GM19452 (cell line): ENCODE measurements around the gene PAX2.

Source experiments
- ATAC-seq: cut with Tn5 transposase; IDR thresholded peaks from one replicate; pipeline ENCODE4 v1.9.1; 2021; ENCODE audit not compliant: unreplicated experiment

PAX2 gene

GRCh38 chr10:100750291-100751210 is 5.2 kb downstream of the PAX2 start:
- ATAC-seq = no peak

- no peak for ATAC-seq
These were observed 6.0 kb downstream of the PAX2 start for GRCh38 chr10:100751211-100751933.

DNA sequence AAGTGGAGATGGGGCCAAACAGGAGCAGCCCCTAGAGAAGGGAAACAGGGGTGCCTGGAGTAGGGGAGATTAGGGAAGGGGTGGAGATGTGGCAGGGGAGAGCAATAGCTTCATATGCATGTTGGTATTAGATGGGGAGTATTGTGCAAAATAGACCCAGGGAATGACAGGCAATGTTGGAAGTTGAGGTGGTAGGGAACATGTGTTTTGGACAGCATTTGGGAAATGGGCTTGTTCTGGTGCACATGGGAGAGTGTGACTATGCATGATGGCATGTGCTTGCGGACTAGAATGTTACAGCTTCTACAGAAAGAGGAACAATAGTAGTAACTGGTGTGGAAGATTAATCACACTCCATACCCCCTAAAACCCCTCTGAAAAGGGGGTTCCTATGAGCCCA is 10.4 kb downstream of the PAX2 start:
- ATAC-seq = no peak

- ATAC-seq = no peak
These were observed 13.9 kb downstream of the PAX2 start for GRCh38 chr10:100759331-100759730.

GRCh38 chr10:100760726-100761125 is 15.3 kb downstream of the PAX2 start:
- no peak for ATAC-seq

- ATAC-seq = no peak
These were observed 15.8 kb downstream of the PAX2 start for GRCh38 chr10:100761191-100761590.

DNA sequence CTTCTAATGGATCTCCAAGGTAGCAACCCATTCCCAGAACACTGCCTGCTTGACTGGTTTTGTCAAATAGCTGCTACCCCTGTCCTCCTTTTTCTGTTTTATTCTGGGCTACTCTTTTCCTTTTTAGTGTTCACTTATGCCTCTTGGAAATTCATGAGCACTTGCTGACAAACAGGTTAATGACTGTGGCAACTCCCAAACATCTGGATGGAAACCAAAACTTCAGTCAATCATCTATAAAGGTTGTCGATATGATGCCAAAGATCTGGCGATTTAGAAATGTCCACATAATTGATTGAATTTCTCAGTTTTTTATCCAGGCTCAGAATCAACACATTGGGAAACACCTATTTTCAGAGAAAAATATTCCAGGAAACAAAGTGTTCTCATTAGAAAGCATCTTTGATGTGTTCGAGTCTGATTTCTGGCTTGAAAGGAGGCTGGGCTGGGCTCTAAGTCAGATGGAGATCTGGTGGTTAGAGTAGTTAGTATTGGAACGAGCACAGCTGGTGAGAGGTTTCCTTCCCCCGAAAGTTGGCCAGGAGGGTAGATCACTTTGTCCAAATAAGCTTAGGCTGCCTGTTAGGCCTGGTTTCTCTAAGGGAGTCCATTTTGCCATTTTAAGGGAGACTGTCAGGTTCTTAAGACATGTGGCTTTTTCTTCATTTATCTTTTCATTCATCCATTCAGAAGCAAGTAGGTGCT is 17.8 kb downstream of the PAX2 start:
- ATAC-seq = no peak

- ATAC-seq = no peak
These were observed 21.5 kb downstream of the PAX2 start for GRCh38 chr10:100766693-100767421.

DNA sequence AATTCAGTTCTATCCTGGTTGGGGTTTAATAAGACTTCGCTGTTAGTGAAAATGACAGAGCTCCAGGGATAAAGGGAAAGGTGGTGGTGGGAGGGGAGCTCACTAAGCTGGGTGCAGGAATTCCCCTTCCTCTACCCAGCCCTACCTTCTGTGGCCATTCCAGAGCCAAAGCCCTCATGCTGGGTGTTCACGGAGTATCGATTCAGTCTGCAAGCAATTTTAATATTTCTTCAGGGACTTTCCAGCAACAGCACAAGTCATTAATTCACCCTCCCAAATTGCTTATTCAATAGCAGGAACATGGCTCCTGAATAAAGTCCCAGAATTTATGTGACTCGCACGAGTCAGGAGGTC is 22.0 kb downstream of the PAX2 start:
- no peak for ATAC-seq

GRCh38 chr10:100769481-100769880 is 24.1 kb downstream of the PAX2 start:
- no peak for ATAC-seq

DNA sequence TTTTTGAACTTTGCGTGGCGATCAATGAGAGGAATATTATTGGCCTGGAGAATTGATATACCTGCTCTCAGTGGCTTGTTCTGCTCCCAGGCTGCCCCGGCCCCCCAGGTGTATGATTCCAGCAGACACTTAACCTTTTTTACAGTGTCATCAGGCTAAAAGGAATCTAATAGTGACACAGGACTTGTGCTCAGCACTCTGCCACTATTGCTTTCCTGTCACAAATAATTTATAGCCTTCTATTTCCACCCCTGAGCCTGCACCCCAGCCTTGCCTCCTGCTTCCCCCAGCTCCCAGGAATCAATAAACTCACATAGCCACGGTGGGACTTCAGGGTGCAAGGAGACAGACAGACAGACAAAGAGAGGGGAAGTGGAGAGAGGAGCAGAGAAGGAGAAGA is 28.3 kb downstream of the PAX2 start:
- ATAC-seq = no peak

- no peak for ATAC-seq
These were observed 28.8 kb downstream of the PAX2 start for GRCh38 chr10:100774223-100774622.

GRCh38 chr10:100774876-100775275 is 29.5 kb downstream of the PAX2 start:
- ATAC-seq = no peak

GRCh38 chr10:100775386-100775785 is 30.0 kb downstream of the PAX2 start:
- ATAC-seq = no peak

DNA sequence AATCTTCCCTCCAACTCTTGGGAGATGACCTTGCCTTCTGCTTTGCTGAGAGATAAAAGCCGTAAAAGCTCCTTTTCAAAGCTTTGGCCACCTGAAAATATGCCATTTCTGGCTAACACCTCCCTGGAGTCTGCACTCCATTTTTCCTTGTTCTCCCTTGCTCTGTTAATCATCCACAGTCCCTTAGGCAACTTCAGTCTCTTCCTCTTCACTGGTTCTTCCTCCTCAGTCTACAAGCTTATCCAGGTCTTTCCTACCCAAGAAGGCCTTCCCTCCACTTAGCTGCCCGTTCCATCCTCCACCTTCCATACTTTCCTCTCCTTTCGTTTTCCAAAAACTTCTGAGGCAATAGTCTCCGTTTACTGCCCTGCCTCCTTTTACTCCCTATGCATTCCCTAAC is 30.5 kb downstream of the PAX2 start:
- no peak for ATAC-seq

- no peak for ATAC-seq
These were observed 31.3 kb downstream of the PAX2 start for GRCh38 chr10:100776671-100777070.

- ATAC-seq = no peak
These were observed 33.9 kb downstream of the PAX2 start for GRCh38 chr10:100779329-100779728.

- no peak for ATAC-seq
These were observed 34.9 kb downstream of the PAX2 start for GRCh38 chr10:100780324-100780723.

- ATAC-seq = no peak
These were observed 35.8 kb downstream of the PAX2 start for GRCh38 chr10:100781145-100781665.

- no peak for ATAC-seq
These were observed 37.3 kb downstream of the PAX2 start for GRCh38 chr10:100782461-100783244.
